Measurements from ENCODE around the gene XYLT2.
"Not testable (repeated sequence)": the region's sequence is repeated elsewhere in the genome, so short reads cannot be mapped to it uniquely, and the experiment has no call there.

Gene XYLT2

GRCh38 chr17:50322271-50322670 is 23.7 kb upstream of the XYLT2 start:
- FAIRE-seq = no peak

- FAIRE-seq = no peak
Measured at GRCh38 chr17:50323060-50323459, 22.9 kb upstream of the XYLT2 start.

- FAIRE-seq = no peak
Measured at GRCh38 chr17:50325906-50326305, 20.0 kb upstream of the XYLT2 start.

- FAIRE-seq = no peak
Measured at GRCh38 chr17:50326831-50327364, 19.0 kb upstream of the XYLT2 start.

GRCh38 chr17:50328363-50329325 is 17.3 kb upstream of the XYLT2 start:
- FAIRE-seq = no peak

GRCh38 chr17:50329716-50330115 is 16.2 kb upstream of the XYLT2 start:
- FAIRE-seq = no peak

GRCh38 chr17:50330151-50330775 is 15.7 kb upstream of the XYLT2 start:
- FAIRE-seq = no peak

- FAIRE-seq = no peak
Measured at GRCh38 chr17:50331085-50331791, 14.7 kb upstream of the XYLT2 start.

GRCh38 chr17:50332196-50332595 is 13.7 kb upstream of the XYLT2 start:
- FAIRE-seq = no peak

GRCh38 chr17:50333291-50334057 is 12.5 kb upstream of the XYLT2 start:
- not testable (repeated sequence) for FAIRE-seq

- FAIRE-seq = no peak
Measured at GRCh38 chr17:50337956-50338355, 8.0 kb upstream of the XYLT2 start.

- peak; percentile 59 for FAIRE-seq
Measured at GRCh38 chr17:50338645-50339044, 7.3 kb upstream of the XYLT2 start.

GRCh38 chr17:50339381-50339780 is 6.5 kb upstream of the XYLT2 start:
- FAIRE-seq = no peak

GRCh38 chr17:50344731-50345365 is 1.1 kb upstream of the XYLT2 start:
- FAIRE-seq = no peak

GRCh38 chr17:50346313-50347116 is 589 bp downstream of the XYLT2 start:
- FAIRE-seq = no peak

GRCh38 chr17:50347117-50347893 is 1.4 kb downstream of the XYLT2 start:
- no peak for FAIRE-seq

GRCh38 chr17:50347894-50348291 is 2.0 kb downstream of the XYLT2 start:
- no peak for FAIRE-seq

- FAIRE-seq = no peak
Measured at GRCh38 chr17:50348522-50349242, 2.8 kb downstream of the XYLT2 start.

- FAIRE-seq = no peak
Measured at GRCh38 chr17:50349243-50349600, 3.3 kb downstream of the XYLT2 start.

- FAIRE-seq = no peak
Measured at GRCh38 chr17:50350733-50351132, 4.8 kb downstream of the XYLT2 start.

Data from G401.6 (cell line).